Glutamatergic neuron (in vitro differentiated cells): ENCODE results near the gene GHRH. TPM values are rescaled to one million over a fixed set of nuclear protein-coding genes. Genes with fewer than 3 reads are reported as not detected.

ENCODE experiments used
- DNase-seq: peaks from one replicate; pipeline ENCODE4 v3.0.0; 2022
- H3K27ac Mint-ChIP-seq: one replicate; pipeline ENCODE4 v1.8.0; 2020; ENCODE audit warnings: mild to moderate bottlenecking, mixed read lengths, inconsistent platforms; ENCODE audit not compliant: unreplicated experiment
- H3K27me3 Mint-ChIP-seq: one replicate; pipeline ENCODE4 v1.8.0; 2020; ENCODE audit warnings: mild to moderate bottlenecking, moderate library complexity, mixed read lengths, inconsistent platforms; ENCODE audit not compliant: unreplicated experiment
- H3K36me3 Mint-ChIP-seq: one replicate; pipeline ENCODE4 v1.8.0; 2020; ENCODE audit warnings: mild to moderate bottlenecking, mixed read lengths, inconsistent platforms; ENCODE audit not compliant: unreplicated experiment
- H3K4me1 Mint-ChIP-seq: one replicate; pipeline ENCODE4 v1.8.0; 2020; ENCODE audit warnings: mild to moderate bottlenecking, low read depth, mixed read lengths, inconsistent platforms; ENCODE audit not compliant: unreplicated experiment
- H3K4me3 Mint-ChIP-seq: one replicate; pipeline ENCODE4 v1.8.0; 2020; ENCODE audit warnings: mild to moderate bottlenecking, mixed read lengths, inconsistent platforms; ENCODE audit not compliant: unreplicated experiment
- H3K9me3 Mint-ChIP-seq: one replicate; pipeline ENCODE4 v1.8.0; 2020; ENCODE audit warnings: mild to moderate bottlenecking, moderate library complexity, mixed read lengths, inconsistent platforms; ENCODE audit not compliant: unreplicated experiment
- CTCF ChIP-seq: fragments of 200-600 bp; sonication (generic); IDR thresholded peaks from one replicate; pipeline ENCODE4 v1.5.0; 2021; ENCODE audit not compliant: partially characterized antibody, unreplicated experiment
- total RNA-seq: library from RNA; stranded (reverse); fragmentation: NEBNext Ultra II Directional; extraction: Animal tissue kit (Norgen Biotek cat#: 25700); gene quantifications from one replicate; pipeline ENCODE4 v1.2.1, GENCODE V29; 2021; ENCODE audit not compliant: unreplicated experiment

The GHRH gene
- total RNA-seq, 1 donor from 2014 or later = not detected

- Mint-ChIP-seq H3K4me1 (peaks cover 9% of the 10 kb centered on the region), H3K4me3 (no peak overlapping the region), H3K27me3 (no peaks in the 10 kb centered on the region), H3K36me3 (peaks cover 5% of the 10 kb centered on the region), H3K9me3 (no peaks in the 10 kb centered on the region), H3K27ac (no peak overlapping the region)
- DNase-seq = no peak
- no peak for TF ChIP-seq CTCF
These were observed 43.2 kb downstream of the GHRH start for GRCh38 chr20:37218441-37218840.

- H3K9me3 Mint-ChIP-seq = peaks cover 2% of the 10 kb centered on the region
- no peak overlapping the region for H3K4me3 Mint-ChIP-seq
- TF ChIP-seq CTCF = no peak
- H3K27me3 Mint-ChIP-seq = peaks cover 2% of the 10 kb centered on the region
- H3K4me1 Mint-ChIP-seq = no peaks in the 10 kb centered on the region
- no peak overlapping the region for H3K27ac Mint-ChIP-seq
- DNase-seq = no peak
- H3K36me3 Mint-ChIP-seq = no peaks in the 10 kb centered on the region
These were observed 51.8 kb downstream of the GHRH start for GRCh38 chr20:37209661-37210314.

- Mint-ChIP-seq H3K27ac (no peak overlapping the region), H3K27me3 (peaks cover 2% of the 10 kb centered on the region), H3K36me3 (no peaks in the 10 kb centered on the region), H3K4me3 (no peak overlapping the region), H3K4me1 (no peaks in the 10 kb centered on the region), H3K9me3 (peaks cover 2% of the 10 kb centered on the region)
- DNase-seq = no peak
- TF ChIP-seq CTCF = no peak
These were observed 52.4 kb downstream of the GHRH start for GRCh38 chr20:37209193-37209592.

- Mint-ChIP-seq H3K27me3 (peaks cover 2% of the 10 kb centered on the region), H3K4me3 (no peak overlapping the region), H3K36me3 (no peaks in the 10 kb centered on the region), H3K9me3 (peaks cover 2% of the 10 kb centered on the region), H3K4me1 (peaks cover 2% of the 10 kb centered on the region), H3K27ac (no peak overlapping the region)
- DNase-seq = no peak
- no peak for TF ChIP-seq CTCF
These were observed 54.4 kb downstream of the GHRH start for GRCh38 chr20:37207171-37207570.

GRCh38 chr20:37205794-37206193 is 55.8 kb downstream of the GHRH start:
- no peak for TF ChIP-seq CTCF
- Mint-ChIP-seq H3K27me3 (peaks cover 2% of the 10 kb centered on the region), H3K36me3 (no peaks in the 10 kb centered on the region), H3K4me1 (peaks cover 2% of the 10 kb centered on the region), H3K4me3 (no peak overlapping the region), H3K9me3 (peaks cover 2% of the 10 kb centered on the region), H3K27ac (no peak overlapping the region)
- no peak for DNase-seq
